ENCODE data around the gene GTF3C2.

The GTF3C2 gene

GRCh38 chr2:27297195-27297594 lies 59.4 kb downstream of the GTF3C2 start:
- Histone ChIP-seq H3K36me3 (ENCODE audit: control insufficient read depth, insufficient read depth, low read length) (no peaks in the 10 kb centered on the region), H3K27ac (ENCODE audit: low read length) (no peak overlapping the region), H3K4me3 (ENCODE audit: low read length) (no peak overlapping the region), H3K27me3 (ENCODE audit: control insufficient read depth, insufficient read depth, low read length) (no peaks in the 10 kb centered on the region), H3K4me1 (ENCODE audit: control insufficient read depth, insufficient read depth, low read length) (no peaks in the 10 kb centered on the region), H3K9me3 (ENCODE audit: control insufficient read depth, insufficient read depth, low read length) (no peaks in the 10 kb centered on the region)
- no peak for DNase-seq (ENCODE audit: low read depth, low spot score)
- WGBS (ENCODE audit: insufficient coverage, insufficient read length): no CpG with 5 or more reads among the region's 3 CpGs

GRCh38 chr2:27296481-27296880 lies 60.1 kb downstream of the GTF3C2 start:
- H3K4me1 ChIP-seq (ENCODE audit: control insufficient read depth, insufficient read depth, low read length): no peaks in the 10 kb centered on the region
- H3K27ac ChIP-seq (ENCODE audit: low read length): no peak overlapping the region
- no peaks in the 10 kb centered on the region for H3K27me3 ChIP-seq (ENCODE audit: control insufficient read depth, insufficient read depth, low read length)
- no peaks in the 10 kb centered on the region for H3K36me3 ChIP-seq (ENCODE audit: control insufficient read depth, insufficient read depth, low read length)
- WGBS (ENCODE audit: insufficient coverage, insufficient read length): no CpG with 5 or more reads among the region's 4 CpGs
- no peak for DNase-seq (ENCODE audit: low read depth, low spot score)
- H3K4me3 ChIP-seq (ENCODE audit: low read length): no peak overlapping the region
- H3K9me3 ChIP-seq (ENCODE audit: control insufficient read depth, insufficient read depth, low read length): no peaks in the 10 kb centered on the region

GRCh38 chr2:27294928-27295327 lies 61.6 kb downstream of the GTF3C2 start:
- H3K4me3 ChIP-seq (ENCODE audit: low read length): no peak overlapping the region
- no peak overlapping the region for H3K27ac ChIP-seq (ENCODE audit: low read length)
- WGBS (ENCODE audit: insufficient coverage, insufficient read length): no CpG with 5 or more reads among the region's 8 CpGs
- H3K4me1 ChIP-seq (ENCODE audit: control insufficient read depth, insufficient read depth, low read length): no peaks in the 10 kb centered on the region
- DNase-seq (ENCODE audit: low read depth, low spot score): no peak
- H3K36me3 ChIP-seq (ENCODE audit: control insufficient read depth, insufficient read depth, low read length): no peaks in the 10 kb centered on the region
- H3K27me3 ChIP-seq (ENCODE audit: control insufficient read depth, insufficient read depth, low read length): no peaks in the 10 kb centered on the region
- no peaks in the 10 kb centered on the region for H3K9me3 ChIP-seq (ENCODE audit: control insufficient read depth, insufficient read depth, low read length)

- Histone ChIP-seq H3K4me1 (ENCODE audit: control insufficient read depth, insufficient read depth, low read length) (no peaks in the 10 kb centered on the region), H3K36me3 (ENCODE audit: control insufficient read depth, insufficient read depth, low read length) (no peaks in the 10 kb centered on the region), H3K4me3 (ENCODE audit: low read length) (no peak overlapping the region), H3K27me3 (ENCODE audit: control insufficient read depth, insufficient read depth, low read length) (no peaks in the 10 kb centered on the region), H3K27ac (ENCODE audit: low read length) (no peak overlapping the region), H3K9me3 (ENCODE audit: control insufficient read depth, insufficient read depth, low read length) (no peaks in the 10 kb centered on the region)
- no CpG with 5 or more reads among the region's 6 CpGs for WGBS (ENCODE audit: insufficient coverage, insufficient read length)
- DNase-seq (ENCODE audit: low read depth, low spot score): no peak
These were observed 64.7 kb downstream of the GTF3C2 start for GRCh38 chr2:27291865-27292264.

GRCh38 chr2:27290549-27290948 lies 66.0 kb downstream of the GTF3C2 start:
- Histone ChIP-seq H3K9me3 (ENCODE audit: control insufficient read depth, insufficient read depth, low read length) (no peaks in the 10 kb centered on the region), H3K4me3 (ENCODE audit: low read length) (no peak overlapping the region), H3K27me3 (ENCODE audit: control insufficient read depth, insufficient read depth, low read length) (no peaks in the 10 kb centered on the region), H3K4me1 (ENCODE audit: control insufficient read depth, insufficient read depth, low read length) (no peaks in the 10 kb centered on the region), H3K27ac (ENCODE audit: low read length) (no peak overlapping the region), H3K36me3 (ENCODE audit: control insufficient read depth, insufficient read depth, low read length) (no peaks in the 10 kb centered on the region)
- no peak for DNase-seq (ENCODE audit: low read depth, low spot score)
- WGBS (ENCODE audit: insufficient coverage, insufficient read length): no CpG with 5 or more reads among the region's 5 CpGs

- Histone ChIP-seq H3K9me3 (ENCODE audit: control insufficient read depth, insufficient read depth, low read length) (no peaks in the 10 kb centered on the region), H3K4me3 (ENCODE audit: low read length) (no peak overlapping the region), H3K4me1 (ENCODE audit: control insufficient read depth, insufficient read depth, low read length) (no peaks in the 10 kb centered on the region; the same call in 1 of the 2 replicates), H3K27ac (ENCODE audit: low read length) (no peak overlapping the region), H3K27me3 (ENCODE audit: control insufficient read depth, insufficient read depth, low read length) (no peaks in the 10 kb centered on the region), H3K36me3 (ENCODE audit: control insufficient read depth, insufficient read depth, low read length) (no peaks in the 10 kb centered on the region)
- DNase-seq (ENCODE audit: low read depth, low spot score): no peak
- no CpG with 5 or more reads among the region's 3 CpGs for WGBS (ENCODE audit: insufficient coverage, insufficient read length)
These were observed 68.0 kb downstream of the GTF3C2 start for GRCh38 chr2:27288610-27289009.

GRCh38 chr2:27285481-27285880 lies 71.1 kb downstream of the GTF3C2 start:
- H3K27ac ChIP-seq (ENCODE audit: low read length): no peak overlapping the region
- H3K36me3 ChIP-seq (ENCODE audit: control insufficient read depth, insufficient read depth, low read length): no peaks in the 10 kb centered on the region
- no peaks in the 10 kb centered on the region for H3K27me3 ChIP-seq (ENCODE audit: control insufficient read depth, insufficient read depth, low read length)
- DNase-seq (ENCODE audit: low read depth, low spot score): no peak
- no peak overlapping the region for H3K4me3 ChIP-seq (ENCODE audit: low read length)
- no CpG with 5 or more reads among the region's 6 CpGs for WGBS (ENCODE audit: insufficient coverage, insufficient read length)
- H3K9me3 ChIP-seq (ENCODE audit: control insufficient read depth, insufficient read depth, low read length): no peaks in the 10 kb centered on the region
- peaks cover 8% of the 10 kb centered on the region for H3K4me1 ChIP-seq (ENCODE audit: control insufficient read depth, insufficient read depth, low read length)

- no peak overlapping the region for H3K27ac ChIP-seq (ENCODE audit: low read length)
- H3K27me3 ChIP-seq (ENCODE audit: control insufficient read depth, insufficient read depth, low read length): no peaks in the 10 kb centered on the region
- peaks cover 8% of the 10 kb centered on the region for H3K4me1 ChIP-seq (ENCODE audit: control insufficient read depth, insufficient read depth, low read length)
- DNase-seq (ENCODE audit: low read depth, low spot score): no peak
- H3K36me3 ChIP-seq (ENCODE audit: control insufficient read depth, insufficient read depth, low read length): no peaks in the 10 kb centered on the region
- H3K4me3 ChIP-seq (ENCODE audit: low read length): no peak overlapping the region
- no peaks in the 10 kb centered on the region for H3K9me3 ChIP-seq (ENCODE audit: control insufficient read depth, insufficient read depth, low read length)
- no CpG with 5 or more reads among the region's 1 CpG for WGBS (ENCODE audit: insufficient coverage, insufficient read length)
These were observed 71.6 kb downstream of the GTF3C2 start for GRCh38 chr2:27284996-27285395.

- Histone ChIP-seq H3K27me3 (ENCODE audit: control insufficient read depth, insufficient read depth, low read length) (no peaks in the 10 kb centered on the region), H3K36me3 (ENCODE audit: control insufficient read depth, insufficient read depth, low read length) (no peaks in the 10 kb centered on the region), H3K27ac (ENCODE audit: low read length) (no peak overlapping the region), H3K4me3 (ENCODE audit: low read length) (no peak overlapping the region), H3K4me1 (ENCODE audit: control insufficient read depth, insufficient read depth, low read length) (peaks cover 8% of the 10 kb centered on the region), H3K9me3 (ENCODE audit: control insufficient read depth, insufficient read depth, low read length) (no peaks in the 10 kb centered on the region)
- no CpG with 5 or more reads among the region's 5 CpGs for WGBS (ENCODE audit: insufficient coverage, insufficient read length)
- no peak for DNase-seq (ENCODE audit: low read depth, low spot score)
These were observed 73.7 kb downstream of the GTF3C2 start for GRCh38 chr2:27282892-27283291.

- no peak for DNase-seq (ENCODE audit: low read depth, low spot score)
- no peak within 1 kb of the TSS for H3K4me3 ChIP-seq (ENCODE audit: low read length)
- WGBS (ENCODE audit: insufficient coverage, insufficient read length): no CpG with 5 or more reads among the region's 5 CpGs
These were observed 74.6 kb downstream of the GTF3C2 start, which contains the start of gene TRIM54 for GRCh38 chr2:27281855-27282559. Gene TRIM54 (plus strand): TSS chr2:27282429. CDS start chr2:27282732, 303 bp downstream.

GRCh38 chr2:27281442-27281841 lies 75.1 kb downstream of the GTF3C2 start:
- H3K9me3 ChIP-seq (ENCODE audit: control insufficient read depth, insufficient read depth, low read length): no peaks in the 10 kb centered on the region
- no peaks in the 10 kb centered on the region; the same call in 1 of the 2 replicates for H3K27me3 ChIP-seq (ENCODE audit: control insufficient read depth, insufficient read depth, low read length)
- no peaks in the 10 kb centered on the region for H3K36me3 ChIP-seq (ENCODE audit: control insufficient read depth, insufficient read depth, low read length)
- H3K27ac ChIP-seq (ENCODE audit: low read length): no peak overlapping the region
- no CpG with 5 or more reads among the region's 3 CpGs for WGBS (ENCODE audit: insufficient coverage, insufficient read length)
- H3K4me3 ChIP-seq (ENCODE audit: low read length): no peak overlapping the region
- peaks cover 8% of the 10 kb centered on the region for H3K4me1 ChIP-seq (ENCODE audit: control insufficient read depth, insufficient read depth, low read length)
- DNase-seq (ENCODE audit: low read depth, low spot score): no peak

More at GRCh38 chr2:27281855-27282559, 74.6 kb downstream of the GTF3C2 start, which contains the start of gene TRIM54:
- Histone ChIP-seq H3K36me3 (ENCODE audit: control insufficient read depth, insufficient read depth, low read length) (no peaks in the 10 kb centered on the region), H3K27me3 (ENCODE audit: control insufficient read depth, insufficient read depth, low read length) (no peaks in the 10 kb centered on the region), H3K4me1 (ENCODE audit: control insufficient read depth, insufficient read depth, low read length) (peaks cover 8% of the 10 kb centered on the region), H3K9me3 (ENCODE audit: control insufficient read depth, insufficient read depth, low read length) (no peaks in the 10 kb centered on the region), H3K27ac (ENCODE audit: low read length) (no peak within 1 kb of the TSS)
